ENCODE results near the gene SAMD11. TPM values are rescaled to one million over a fixed set of nuclear protein-coding genes. Genes with fewer than 3 reads are reported as not detected.

Gene SAMD11
- total and polyA plus RNA-seq, 2 of the 13 experiments (the other 11 are each of a cell fraction or from before 2014, with no cell fraction given), result 0.11 TPM; not detected in 1

GRCh38 chr1:941015-941587 lies 17.4 kb downstream of the SAMD11 start (continued):
- no peak for TF ChIP-seq ZNF569 (CRISPR knock-in tag; IDR thresholded peaks at IDR 0.05; ENCODE audit: borderline replicate concordance)
- TF ChIP-seq PAWR (CRISPR knock-in tag; IDR thresholded peaks at IDR 0.05; ENCODE audit: borderline replicate concordance), result no peak
- TF ChIP-seq SIX4 (CRISPR knock-in tag; IDR thresholded peaks at IDR 0.05), result no peak
- no peak for TF ChIP-seq PITX1 (CRISPR knock-in tag; IDR thresholded peaks at IDR 0.05)
- 0 out of 2 replicates have a peak, but pooled peaks have one; percentile 19 for TF ChIP-seq HES4 (CRISPR knock-in tag; IDR thresholded peaks at IDR 0.05; ENCODE audit: borderline replicate concordance)
- TF ChIP-seq FIP1L1 (IDR thresholded peaks at IDR 0.05; ENCODE audit: borderline replicate concordance, insufficient read depth, low read depth, low read length), result no peak
- no peak for TF ChIP-seq ZNF788 (CRISPR knock-in tag; IDR thresholded peaks at IDR 0.05; ENCODE audit: borderline replicate concordance)
- TF ChIP-seq ATF3 (CRISPR knock-in tag; IDR thresholded peaks at IDR 0.05), result no peak
- TF ChIP-seq LCORL (IDR thresholded peaks at IDR 0.05), result no peak
- 0 out of 2 replicates have a peak, but pooled peaks have one; percentile 43 for TF ChIP-seq LCORL (CRISPR knock-in tag; IDR thresholded peaks at IDR 0.05)
- TF ChIP-seq SYNCRIP (IDR thresholded peaks at IDR 0.05; ENCODE audit: insufficient read depth, low read depth, low read length), result no peak
- TF ChIP-seq, protein P1, sequence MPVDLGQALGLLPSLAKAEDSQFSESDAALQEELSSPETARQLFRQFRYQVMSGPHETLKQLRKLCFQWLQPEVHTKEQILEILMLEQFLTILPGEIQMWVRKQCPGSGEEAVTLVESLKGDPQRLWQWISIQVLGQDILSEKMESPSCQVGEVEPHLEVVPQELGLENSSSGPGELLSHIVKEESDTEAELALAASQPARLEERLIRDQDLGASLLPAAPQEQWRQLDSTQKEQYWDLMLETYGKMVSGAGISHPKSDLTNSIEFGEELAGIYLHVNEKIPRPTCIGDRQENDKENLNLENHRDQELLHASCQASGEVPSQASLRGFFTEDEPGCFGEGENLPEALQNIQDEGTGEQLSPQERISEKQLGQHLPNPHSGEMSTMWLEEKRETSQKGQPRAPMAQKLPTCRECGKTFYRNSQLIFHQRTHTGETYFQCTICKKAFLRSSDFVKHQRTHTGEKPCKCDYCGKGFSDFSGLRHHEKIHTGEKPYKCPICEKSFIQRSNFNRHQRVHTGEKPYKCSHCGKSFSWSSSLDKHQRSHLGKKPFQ (CRISPR knock-in tag; IDR thresholded peaks at IDR 0.05; ENCODE audit: insufficient replicate concordance), result no peak
- no peak for TF ChIP-seq AGO2 (optimal IDR thresholded peaks at IDR 0.05; ENCODE audit: low read depth, low read length)
- no peak for TF ChIP-seq KDM4B (CRISPR knock-in tag; IDR thresholded peaks at IDR 0.05)
- TF ChIP-seq, protein P2, sequence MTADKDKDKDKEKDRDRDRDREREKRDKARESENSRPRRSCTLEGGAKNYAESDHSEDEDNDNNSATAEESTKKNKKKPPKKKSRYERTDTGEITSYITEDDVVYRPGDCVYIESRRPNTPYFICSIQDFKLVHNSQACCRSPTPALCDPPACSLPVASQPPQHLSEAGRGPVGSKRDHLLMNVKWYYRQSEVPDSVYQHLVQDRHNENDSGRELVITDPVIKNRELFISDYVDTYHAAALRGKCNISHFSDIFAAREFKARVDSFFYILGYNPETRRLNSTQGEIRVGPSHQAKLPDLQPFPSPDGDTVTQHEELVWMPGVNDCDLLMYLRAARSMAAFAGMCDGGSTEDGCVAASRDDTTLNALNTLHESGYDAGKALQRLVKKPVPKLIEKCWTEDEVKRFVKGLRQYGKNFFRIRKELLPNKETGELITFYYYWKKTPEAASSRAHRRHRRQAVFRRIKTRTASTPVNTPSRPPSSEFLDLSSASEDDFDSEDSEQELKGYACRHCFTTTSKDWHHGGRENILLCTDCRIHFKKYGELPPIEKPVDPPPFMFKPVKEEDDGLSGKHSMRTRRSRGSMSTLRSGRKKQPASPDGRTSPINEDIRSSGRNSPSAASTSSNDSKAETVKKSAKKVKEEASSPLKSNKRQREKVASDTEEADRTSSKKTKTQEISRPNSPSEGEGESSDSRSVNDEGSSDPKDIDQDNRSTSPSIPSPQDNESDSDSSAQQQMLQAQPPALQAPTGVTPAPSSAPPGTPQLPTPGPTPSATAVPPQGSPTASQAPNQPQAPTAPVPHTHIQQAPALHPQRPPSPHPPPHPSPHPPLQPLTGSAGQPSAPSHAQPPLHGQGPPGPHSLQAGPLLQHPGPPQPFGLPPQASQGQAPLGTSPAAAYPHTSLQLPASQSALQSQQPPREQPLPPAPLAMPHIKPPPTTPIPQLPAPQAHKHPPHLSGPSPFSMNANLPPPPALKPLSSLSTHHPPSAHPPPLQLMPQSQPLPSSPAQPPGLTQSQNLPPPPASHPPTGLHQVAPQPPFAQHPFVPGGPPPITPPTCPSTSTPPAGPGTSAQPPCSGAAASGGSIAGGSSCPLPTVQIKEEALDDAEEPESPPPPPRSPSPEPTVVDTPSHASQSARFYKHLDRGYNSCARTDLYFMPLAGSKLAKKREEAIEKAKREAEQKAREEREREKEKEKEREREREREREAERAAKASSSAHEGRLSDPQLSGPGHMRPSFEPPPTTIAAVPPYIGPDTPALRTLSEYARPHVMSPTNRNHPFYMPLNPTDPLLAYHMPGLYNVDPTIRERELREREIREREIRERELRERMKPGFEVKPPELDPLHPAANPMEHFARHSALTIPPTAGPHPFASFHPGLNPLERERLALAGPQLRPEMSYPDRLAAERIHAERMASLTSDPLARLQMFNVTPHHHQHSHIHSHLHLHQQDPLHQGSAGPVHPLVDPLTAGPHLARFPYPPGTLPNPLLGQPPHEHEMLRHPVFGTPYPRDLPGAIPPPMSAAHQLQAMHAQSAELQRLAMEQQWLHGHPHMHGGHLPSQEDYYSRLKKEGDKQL (CRISPR knock-in tag; IDR thresholded peaks at IDR 0.05; ENCODE audit: low read depth), result no peak
- TF ChIP-seq GABPA (IDR thresholded peaks at IDR 0.05; ENCODE audit: low read depth, low read length), result no peak
- no peak for TF ChIP-seq GABPA (CRISPR knock-in tag; IDR thresholded peaks at IDR 0.05; ENCODE audit: low read depth)
- TF ChIP-seq NFKB2 (CRISPR knock-in tag; IDR thresholded peaks at IDR 0.05; ENCODE audit: borderline replicate concordance), result peak; percentile 0; the same call in 1 of the 2 replicates
- no peak for TF ChIP-seq SALL2 (CRISPR knock-in tag; IDR thresholded peaks at IDR 0.05)
- TF ChIP-seq, protein P3, sequence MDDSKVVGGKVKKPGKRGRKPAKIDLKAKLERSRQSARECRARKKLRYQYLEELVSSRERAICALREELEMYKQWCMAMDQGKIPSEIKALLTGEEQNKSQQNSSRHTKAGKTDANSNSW (CRISPR knock-in tag; IDR thresholded peaks at IDR 0.05; ENCODE audit: borderline replicate concordance), result no peak
- TF ChIP-seq ERF (CRISPR knock-in tag; IDR thresholded peaks at IDR 0.05), result no peak
- no peak for TF ChIP-seq FOSL2 (CRISPR knock-in tag; IDR thresholded peaks at IDR 0.05)
- no peak for TF ChIP-seq ZNF136 (CRISPR knock-in tag; IDR thresholded peaks at IDR 0.05; ENCODE audit: low read depth)
- no peak for TF ChIP-seq RARG (CRISPR knock-in tag; IDR thresholded peaks at IDR 0.05; ENCODE audit: low read depth)
- no peak for TF ChIP-seq ZNF556 (CRISPR knock-in tag; IDR thresholded peaks at IDR 0.05; ENCODE audit: borderline replicate concordance)

Measured in HepG2 (cell line).